Uterus (tissue), 4 donors: Measurements from ENCODE around the gene HK3. TPM values are rescaled to one million over a fixed set of nuclear protein-coding genes. Genes with fewer than 3 reads are reported as not detected.

Source experiments
- DNase-seq, 2 donors: peaks; one replicate each; pipeline ENCODE4 v3.0.0-alpha.2; 2019 to 2020
- H3K27ac ChIP-seq, 2 donors: fragments of 200-600 bp; sonication (generic); 1 replicate in 1 of 2; 2 replicates in 1 of 2; pipeline ENCODE4 v1.5.1; 2016 to 2018
- H3K27me3 ChIP-seq, 2 donors: fragments of 200-600 bp; sonication (generic); one replicate each; pipeline ENCODE4 v1.5.1; 2018 to 2019; ENCODE audit warnings: control low read depth in 1 of 2
- H3K36me3 ChIP-seq, 2 donors: fragments of 200-600 bp; sonication (generic); one replicate each; pipeline ENCODE4 v1.5.1; 2019; ENCODE audit warnings: control low read depth in 1 of 2
- H3K4me1 ChIP-seq, 2 donors: fragments of 200-600 bp; sonication (generic); one replicate each; pipeline ENCODE4 v1.5.1; 2018 to 2019; ENCODE audit warnings: control low read depth in 1 of 2
- H3K4me3 ChIP-seq, 2 donors: fragments of 200-600 bp; sonication (generic); 1 replicate in 1 of 2; 2 replicates in 1 of 2; pipeline ENCODE4 v1.5.1; 2018 to 2019; ENCODE audit warnings: mild to moderate bottlenecking in 1 of 2
- H3K9me3 ChIP-seq, 2 donors: fragments of 200-600 bp; sonication (generic); one replicate each; pipeline ENCODE4 v1.5.1; 2019; ENCODE audit warnings: control low read depth in 1 of 2
- CTCF ChIP-seq, 4 experiments: fragments of 200-600 bp in 2 of 4; fragments of 450-650 bp in 2 of 4; sonication (generic) in 2 of 4; IDR thresholded peaks; one replicate each; pipeline ENCODE4 v1.5.1; 2016 to 2019; ENCODE audit warnings: antibody characterized with exemption in 4 of 4, mild to moderate bottlenecking in 2 of 4, moderate library complexity in 1 of 4
- POLR2A ChIP-seq, 2 donors: fragments of 450-650 bp; IDR thresholded peaks; one replicate each; pipeline ENCODE4 v1.6.1; 2016; ENCODE audit warnings: antibody characterized with exemption in 2 of 2, mild to moderate bottlenecking in 1 of 2, moderate library complexity in 1 of 2
- intact Hi-C: fragments of 100-400 bp; cut with DNase I; formaldehyde crosslinking; loops from one replicate; pipeline ENCODE4 v1.15.1; 2023; ENCODE audit warnings: low total_unique reads
- total RNA-seq, 4 donors: library from RNA; depleted of rRNA in 3 of 4; stranded (reverse); fragments of >200 nt in 3 of 4; gene quantifications; one replicate each; pipeline versions ENCODE4 v1.1.0 to v1.2.4, GENCODE V29; 2014 to 2023
- donor health status: DM: yes; HTN: yes; CAD: no.

HK3 gene
- total RNA-seq, 4 donors from 2014 or later, result 1.5 to 6.9 (median 3.4) TPM

GRCh38 chr5:176881816-176882566, 17.2 kb downstream of the HK3 start:
- Histone ChIP-seq H3K27ac (no peak overlapping the region), H3K4me3 (no peak overlapping the region), H3K36me3 (no peaks in the 10 kb centered on the region), H3K9me3 (no peaks in the 10 kb centered on the region), H3K4me1 (no peaks in the 10 kb centered on the region), H3K27me3 (no peaks in the 10 kb centered on the region)
- intact Hi-C loops, result no loop called here
- no peak for DNase-seq
- TF ChIP-seq POLR2A (IDR thresholded peaks at IDR 0.05) (no peak), CTCF (IDR thresholded peaks at IDR 0.05) (no peak)

DNA sequence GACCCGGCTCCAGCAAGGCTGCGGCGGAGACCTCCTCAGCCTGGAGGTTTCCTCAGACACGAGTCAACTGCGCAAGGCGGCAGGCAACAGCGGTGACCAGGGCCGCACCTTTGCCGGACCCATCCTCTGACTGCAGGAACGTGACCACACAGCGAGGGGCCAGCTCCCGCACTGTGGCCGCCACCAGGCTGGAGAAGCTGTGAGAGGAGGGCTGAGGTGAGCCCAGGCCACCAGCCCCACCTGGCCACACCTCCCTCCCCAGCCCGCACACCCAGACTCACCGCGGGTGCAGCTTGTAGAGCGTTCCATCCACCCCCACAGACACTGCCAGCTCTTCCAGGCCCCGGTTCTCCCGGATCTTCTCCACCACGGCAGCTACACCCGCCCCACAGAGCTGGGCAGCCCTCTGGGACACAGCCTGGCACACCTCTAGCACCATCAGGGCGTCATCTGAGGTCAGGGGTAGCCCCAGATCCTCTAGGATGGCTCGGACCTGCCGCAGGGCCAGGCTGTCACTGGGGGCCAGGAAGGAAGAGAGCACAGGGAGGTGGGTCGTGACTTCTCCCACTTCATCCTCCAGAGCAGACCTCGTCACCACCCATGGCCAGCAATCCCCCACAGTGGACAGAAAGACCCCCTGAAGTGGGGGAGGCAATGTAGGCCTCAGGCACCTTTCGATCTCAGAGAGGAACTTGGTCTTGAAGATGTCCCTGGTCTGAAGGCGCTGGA, 18.0 kb downstream of the HK3 start:
- Histone ChIP-seq H3K27me3 (no peaks in the 10 kb centered on the region), H3K9me3 (no peaks in the 10 kb centered on the region), H3K36me3 (no peaks in the 10 kb centered on the region), H3K4me1 (no peaks in the 10 kb centered on the region), H3K4me3 (no peak overlapping the region), H3K27ac (no peak overlapping the region)
- DNase-seq, result no peak
- TF ChIP-seq CTCF (IDR thresholded peaks at IDR 0.05) (no peak), POLR2A (IDR thresholded peaks at IDR 0.05) (no peak)
- intact Hi-C loops, result no loop called here

- no peak for DNase-seq
- no peaks in the 10 kb centered on the region for H3K4me1 ChIP-seq
- H3K27ac ChIP-seq, result no peak overlapping the region
- no peak overlapping the region for H3K4me3 ChIP-seq
- H3K9me3 ChIP-seq, result no peaks in the 10 kb centered on the region
- intact Hi-C loops, result no loop called here
- no peaks in the 10 kb centered on the region for H3K27me3 ChIP-seq
- no peaks in the 10 kb centered on the region for H3K36me3 ChIP-seq
- TF ChIP-seq POLR2A (IDR thresholded peaks at IDR 0.05), result no peak
- TF ChIP-seq CTCF (IDR thresholded peaks at IDR 0.05), result no peak
These were observed 18.7 kb downstream of the HK3 start for GRCh38 chr5:176880366-176881020.

DNA sequence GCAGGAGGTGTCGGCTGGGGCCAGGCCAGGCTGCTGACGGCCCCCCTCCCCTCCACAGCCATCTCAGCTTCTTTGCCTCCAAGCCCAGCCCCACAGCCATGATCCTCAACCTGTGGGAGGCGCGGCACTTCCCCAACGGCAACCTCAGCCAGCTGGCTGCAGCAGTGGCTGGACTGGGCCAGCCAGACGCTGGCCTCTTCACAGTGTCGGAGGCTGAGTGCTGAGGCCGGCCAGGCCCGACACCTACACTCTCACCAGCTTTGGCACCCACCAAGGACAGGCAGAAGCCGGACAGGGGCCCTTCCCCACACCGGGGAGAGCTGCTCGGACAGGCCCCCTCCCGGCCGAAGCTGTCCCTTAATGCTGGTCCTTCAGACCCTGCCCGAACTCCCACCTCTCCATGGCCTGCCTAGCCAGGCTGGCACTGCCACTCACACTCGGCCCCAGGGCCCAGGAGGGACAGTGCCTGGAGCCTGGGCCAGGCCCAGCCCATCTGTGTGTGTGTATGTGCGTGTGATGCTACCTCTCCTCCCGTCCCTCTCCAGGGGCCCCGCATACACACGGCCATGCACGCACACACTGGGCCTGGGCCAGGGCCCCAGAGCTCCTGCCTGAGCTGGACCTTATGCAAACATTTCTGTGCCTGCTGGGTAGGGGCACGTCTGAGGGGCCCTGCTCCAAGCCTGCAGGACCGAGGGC, 19.3 kb downstream of the HK3 start:
- no peaks in the 10 kb centered on the region for H3K27me3 ChIP-seq

More for the DNA sequence above, 19.3 kb downstream of the HK3 start:
- no peak for TF ChIP-seq CTCF (IDR thresholded peaks at IDR 0.05)
- TF ChIP-seq POLR2A (IDR thresholded peaks at IDR 0.05), result no peak
- H3K27ac ChIP-seq, result no peak overlapping the region
- no peaks in the 10 kb centered on the region for H3K36me3 ChIP-seq
- H3K4me3 ChIP-seq, result no peak overlapping the region
- DNase-seq, result no peak
- no peaks in the 10 kb centered on the region for H3K9me3 ChIP-seq
- intact Hi-C loops, result no loop called here
- no peaks in the 10 kb centered on the region for H3K4me1 ChIP-seq
